GM21723 (cell line): ENCODE measurements around the gene RAMP1.

ENCODE experiments used
- ATAC-seq: cut with Tn5 transposase; IDR thresholded peaks from one replicate; pipeline ENCODE4 v1.9.1; 2021; ENCODE audit warnings: mild to moderate bottlenecking, moderate library complexity; ENCODE audit not compliant: unreplicated experiment

RAMP1 gene

GRCh38 chr2:237876061-237876526, 16.7 kb downstream of the RAMP1 start:
- ATAC-seq, result no peak

DNA sequence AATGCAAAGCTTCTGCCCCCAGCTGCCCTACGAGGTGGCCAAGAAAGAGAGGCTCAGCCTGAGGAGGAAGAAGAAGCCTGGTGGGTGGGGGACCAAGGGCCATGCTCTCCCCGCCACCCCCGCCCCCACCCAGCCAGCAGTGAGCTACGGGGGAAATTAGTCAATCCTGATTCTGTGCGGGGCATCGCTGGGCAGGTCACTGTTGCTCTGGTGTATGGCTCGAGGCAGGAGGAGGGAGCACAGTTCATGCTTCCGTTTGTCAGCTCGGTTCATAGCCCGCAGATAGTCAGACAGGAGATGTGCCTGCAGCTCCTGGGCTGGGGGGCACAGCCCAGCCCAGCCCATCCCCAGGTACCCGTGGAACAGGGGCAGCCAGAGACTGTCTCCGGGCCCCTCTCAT, 17.1 kb downstream of the RAMP1 start:
- ATAC-seq, result no peak

GRCh38 chr2:237876951-237877491, 17.6 kb downstream of the RAMP1 start:
- ATAC-seq, result no peak

DNA sequence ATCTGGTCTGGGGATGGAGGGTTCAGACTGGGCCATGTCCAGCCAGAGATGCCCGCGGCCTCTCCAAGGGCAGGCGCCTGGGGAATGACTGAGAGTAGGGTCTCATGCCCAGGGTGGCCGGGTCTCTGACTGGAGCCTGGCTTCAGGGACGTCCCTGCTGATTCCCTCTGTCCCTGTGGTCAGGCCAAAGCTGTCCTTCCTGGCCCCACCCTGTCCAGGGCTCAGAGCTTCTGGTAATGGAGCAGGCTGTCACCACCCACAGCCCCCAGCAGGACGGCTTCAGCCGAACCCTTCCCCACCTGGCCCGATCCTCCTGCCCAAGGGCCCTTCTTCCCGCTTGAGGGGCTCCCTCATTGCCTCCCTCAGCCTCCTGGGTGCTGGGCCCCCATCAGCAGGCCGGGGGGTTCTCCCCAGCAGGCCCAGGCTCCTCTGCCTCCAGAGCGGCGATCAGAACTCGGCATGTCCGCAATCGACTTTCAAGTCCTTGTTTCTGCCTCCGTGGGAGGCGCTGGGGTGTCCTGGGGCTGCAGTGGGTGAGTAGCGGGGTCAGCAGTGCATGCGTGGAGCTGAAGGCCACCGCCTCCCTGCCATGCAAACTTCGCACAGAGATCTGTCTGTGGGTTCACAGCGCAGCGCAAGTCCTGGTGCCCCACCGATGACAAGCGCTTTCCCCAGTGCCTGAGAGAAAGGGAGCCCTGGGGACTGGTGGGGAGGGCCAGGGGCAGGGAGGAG, 18.3 kb downstream of the RAMP1 start:
- ATAC-seq, result no peak

- ATAC-seq, result no peak
Measured at GRCh38 chr2:237878321-237879057, 19.1 kb downstream of the RAMP1 start.

DNA sequence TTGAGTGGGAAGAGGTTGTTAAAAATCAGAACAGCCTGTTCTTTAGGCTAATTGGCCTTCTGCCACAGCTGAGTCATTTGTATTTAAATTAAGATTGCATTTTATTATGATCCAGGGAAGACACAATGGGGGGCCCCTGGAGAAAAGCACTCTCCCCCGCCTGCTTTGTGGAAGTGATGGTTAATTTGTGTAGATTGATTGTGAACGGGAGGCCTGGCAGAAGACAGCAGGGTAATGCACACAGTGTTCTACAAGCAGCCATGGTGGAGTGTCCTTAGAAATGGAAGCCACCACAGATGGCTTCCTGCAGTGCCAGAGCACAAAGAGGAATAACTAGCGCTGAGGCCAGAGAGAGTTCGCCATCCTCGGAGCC, 19.6 kb downstream of the RAMP1 start:
- no peak for ATAC-seq

- no peak for ATAC-seq
Measured at GRCh38 chr2:237879991-237880560, 20.7 kb downstream of the RAMP1 start.

- ATAC-seq, result no peak
Measured at GRCh38 chr2:237882510-237883481, 23.4 kb downstream of the RAMP1 start.

- no peak for ATAC-seq
Measured at GRCh38 chr2:237883951-237884446, 24.6 kb downstream of the RAMP1 start.

GRCh38 chr2:237884681-237885080, 25.3 kb downstream of the RAMP1 start:
- ATAC-seq, result no peak

DNA sequence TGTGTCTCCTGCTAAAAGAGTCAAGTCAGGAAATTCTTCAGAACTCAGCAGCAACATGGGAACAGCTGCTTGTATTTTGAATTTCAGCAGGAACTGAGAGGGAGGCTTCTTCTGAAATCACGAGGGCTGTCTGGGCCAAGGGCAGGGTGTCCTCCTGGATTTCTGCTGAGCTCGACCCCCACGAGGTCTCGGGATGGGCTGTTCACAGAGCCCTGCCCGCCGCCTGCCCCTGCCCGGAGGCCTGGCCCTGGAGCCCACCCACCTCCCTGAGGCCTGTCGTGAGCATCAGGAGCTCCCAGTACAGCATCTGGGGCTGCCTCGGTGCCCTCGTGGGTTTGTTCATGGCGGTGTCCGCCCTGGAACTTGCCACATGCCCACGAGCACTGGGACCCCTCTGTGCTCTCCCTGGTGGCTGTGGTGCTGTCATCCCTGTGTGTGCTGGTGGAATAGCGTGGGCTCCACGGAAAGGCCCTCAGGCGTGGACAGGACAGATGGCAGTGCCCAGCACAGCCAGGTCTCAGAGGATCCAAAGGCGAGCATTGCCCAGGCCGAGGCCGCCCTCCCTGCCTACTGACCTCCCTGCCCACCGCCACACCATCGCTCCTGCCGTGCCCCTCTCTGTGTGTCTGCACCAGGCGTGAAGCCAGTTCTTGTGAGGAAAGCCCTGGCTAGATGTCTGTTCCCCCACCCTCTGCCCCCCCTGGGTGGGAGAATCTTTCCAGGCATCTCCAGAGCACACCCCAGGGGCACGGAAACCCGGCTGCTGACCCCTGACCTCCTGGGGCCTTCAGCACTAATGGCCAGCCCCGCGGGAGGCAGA, 25.9 kb downstream of the RAMP1 start:
- no peak for ATAC-seq

DNA sequence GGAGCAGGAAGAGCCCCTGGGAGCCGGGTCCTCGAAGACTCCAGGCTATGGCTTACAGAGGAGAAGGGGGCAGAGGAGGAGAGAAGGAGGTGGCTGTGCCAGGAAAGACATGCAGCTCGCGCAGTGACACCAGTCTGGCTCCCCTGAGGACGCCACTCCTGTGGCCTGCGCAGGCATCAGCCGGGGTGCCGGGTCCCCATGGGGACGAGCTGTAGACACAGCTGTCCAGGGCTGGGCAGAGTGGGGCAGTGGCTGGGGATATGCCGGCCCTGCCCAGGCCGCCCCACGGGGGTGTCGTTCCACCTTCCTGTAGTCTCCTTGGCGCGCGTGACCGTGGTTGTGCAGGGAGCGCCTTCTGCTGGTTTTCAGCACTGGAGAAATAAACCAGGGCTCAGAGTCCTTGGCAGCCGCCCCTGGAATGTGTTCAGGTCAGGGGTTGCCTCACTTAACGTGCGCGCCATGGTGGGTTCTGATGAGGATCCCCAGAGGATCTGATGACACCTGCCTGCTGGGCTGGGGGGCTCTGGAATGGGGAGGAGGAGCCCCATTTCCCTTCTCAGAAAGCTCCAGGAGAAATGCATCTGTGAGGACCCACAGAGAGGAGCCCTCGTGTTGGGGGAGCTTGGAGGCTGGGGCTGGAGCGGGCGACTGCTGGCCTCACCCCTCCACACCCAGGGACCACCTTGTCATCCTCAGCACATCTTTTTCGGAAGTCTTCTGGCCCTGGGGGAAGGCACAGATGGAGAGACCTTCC, 26.7 kb downstream of the RAMP1 start:
- no peak for ATAC-seq

DNA sequence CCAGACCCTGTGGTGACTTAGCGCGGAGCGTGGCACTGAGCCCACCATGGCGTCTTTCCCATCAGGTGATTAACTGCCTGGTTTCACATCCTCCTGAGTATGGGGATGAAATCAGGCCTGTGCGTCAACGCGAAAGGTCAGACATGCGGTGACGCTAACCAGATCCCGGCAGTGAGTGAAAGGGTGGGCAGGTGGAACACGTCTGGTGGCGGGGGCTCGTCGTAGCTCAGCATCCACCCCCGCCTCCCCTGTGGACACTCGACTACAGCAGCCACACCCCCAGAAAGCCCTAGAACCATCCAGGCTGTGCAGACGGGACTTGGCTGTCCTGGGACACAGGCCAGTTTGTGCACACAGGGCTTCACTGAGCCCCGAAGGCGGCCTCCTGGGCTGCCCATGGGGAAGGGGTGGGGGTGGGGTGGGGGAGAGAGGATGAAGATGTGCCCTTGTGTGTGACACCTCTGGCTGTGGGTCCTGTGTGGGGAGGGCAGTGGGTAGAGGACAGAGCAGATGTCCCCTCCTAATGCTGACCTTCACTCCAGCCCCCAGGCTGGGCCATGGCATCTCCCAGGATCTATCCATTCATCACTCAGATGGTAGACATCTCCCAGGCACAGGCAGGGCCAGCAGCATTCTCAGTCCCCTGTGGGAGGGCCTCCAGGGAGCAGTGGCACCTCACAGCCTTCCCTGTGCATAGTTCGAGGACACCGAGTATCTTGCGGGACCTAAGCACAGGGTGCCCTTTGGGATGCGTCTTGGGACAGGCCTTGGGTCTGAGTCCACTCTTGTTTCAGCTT, 27.5 kb downstream of the RAMP1 start:
- ATAC-seq, result no peak

DNA sequence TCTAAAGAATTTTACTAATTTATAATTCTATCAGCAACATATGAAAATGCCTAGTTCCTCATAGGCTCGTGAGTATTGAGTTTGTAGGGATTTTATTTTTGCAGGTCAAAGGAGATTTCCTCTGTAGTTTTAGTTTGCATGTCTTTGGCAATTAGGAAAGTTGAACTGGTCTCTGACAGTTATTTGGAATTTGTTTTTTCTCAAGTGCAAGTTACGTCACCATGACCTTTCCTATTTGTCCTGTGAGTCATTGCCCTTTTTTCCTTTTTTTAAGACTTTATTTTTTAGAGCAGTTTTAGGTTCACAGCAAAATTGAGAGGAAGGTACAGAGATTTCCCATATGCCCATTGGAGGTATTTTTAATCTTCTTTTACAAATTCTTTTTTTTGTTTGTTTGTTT, 29.0 kb downstream of the RAMP1 start:
- no peak for ATAC-seq

DNA sequence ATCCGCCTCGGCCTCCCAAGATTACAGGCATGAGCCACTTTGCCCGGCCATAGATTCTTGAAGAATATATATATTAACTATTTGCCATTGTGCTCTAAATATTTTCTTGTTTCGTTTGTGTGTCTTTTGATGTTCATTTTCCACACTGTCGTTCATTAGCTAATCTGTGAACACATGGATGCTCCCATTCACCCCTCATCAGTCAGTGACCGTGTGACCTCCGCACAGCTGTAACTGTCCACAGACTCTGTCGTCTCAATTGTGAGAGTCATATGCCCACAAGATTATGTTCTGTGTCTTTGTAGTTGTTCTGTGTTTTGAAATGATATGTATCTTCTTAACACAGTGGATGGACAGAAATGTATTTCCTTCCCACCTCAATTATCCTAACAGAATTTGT, 29.6 kb downstream of the RAMP1 start:
- no peak for ATAC-seq

GRCh38 chr2:237889811-237890210, 30.4 kb downstream of the RAMP1 start:
- ATAC-seq, result no peak

GRCh38 chr2:237892478-237892877, 33.1 kb downstream of the RAMP1 start:
- no peak for ATAC-seq

DNA sequence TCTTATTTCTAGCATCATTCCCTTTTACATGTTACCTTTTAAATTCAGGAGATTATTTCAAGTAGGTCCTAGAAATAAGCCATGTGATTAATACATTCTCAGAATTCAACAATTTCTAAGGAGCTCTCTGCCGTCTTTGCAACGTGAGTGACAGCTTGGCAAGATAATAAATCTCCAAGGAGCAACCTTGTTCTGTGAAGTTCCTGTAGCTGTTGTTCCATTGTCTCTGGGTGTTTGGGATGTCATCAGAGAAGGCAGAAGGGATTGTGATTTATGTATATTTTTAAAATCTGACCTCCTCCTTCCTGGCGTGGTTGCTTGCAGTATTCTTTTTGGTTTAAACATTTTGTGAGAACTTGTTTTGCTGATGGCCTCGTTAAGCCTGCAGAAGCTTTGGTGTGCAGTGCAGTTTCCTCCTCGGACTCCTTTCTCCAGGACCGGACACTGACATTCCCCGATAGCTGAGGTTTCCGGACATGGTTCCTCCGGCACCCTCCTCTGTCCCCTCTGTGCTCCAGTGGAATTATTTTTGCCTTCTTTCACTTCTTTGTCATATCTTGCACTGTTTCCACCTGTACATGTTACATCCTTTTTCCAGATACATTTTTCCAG, 33.7 kb downstream of the RAMP1 start:
- ATAC-seq, result no peak
